Measurements from ENCODE around the gene SETD9. TPM values are rescaled to one million over a fixed set of nuclear protein-coding genes. Genes with fewer than 3 reads are reported as not detected.

Gene SETD9
- total RNA-seq, result 13.0 and 13.3 TPM in 2 replicates

DNA sequence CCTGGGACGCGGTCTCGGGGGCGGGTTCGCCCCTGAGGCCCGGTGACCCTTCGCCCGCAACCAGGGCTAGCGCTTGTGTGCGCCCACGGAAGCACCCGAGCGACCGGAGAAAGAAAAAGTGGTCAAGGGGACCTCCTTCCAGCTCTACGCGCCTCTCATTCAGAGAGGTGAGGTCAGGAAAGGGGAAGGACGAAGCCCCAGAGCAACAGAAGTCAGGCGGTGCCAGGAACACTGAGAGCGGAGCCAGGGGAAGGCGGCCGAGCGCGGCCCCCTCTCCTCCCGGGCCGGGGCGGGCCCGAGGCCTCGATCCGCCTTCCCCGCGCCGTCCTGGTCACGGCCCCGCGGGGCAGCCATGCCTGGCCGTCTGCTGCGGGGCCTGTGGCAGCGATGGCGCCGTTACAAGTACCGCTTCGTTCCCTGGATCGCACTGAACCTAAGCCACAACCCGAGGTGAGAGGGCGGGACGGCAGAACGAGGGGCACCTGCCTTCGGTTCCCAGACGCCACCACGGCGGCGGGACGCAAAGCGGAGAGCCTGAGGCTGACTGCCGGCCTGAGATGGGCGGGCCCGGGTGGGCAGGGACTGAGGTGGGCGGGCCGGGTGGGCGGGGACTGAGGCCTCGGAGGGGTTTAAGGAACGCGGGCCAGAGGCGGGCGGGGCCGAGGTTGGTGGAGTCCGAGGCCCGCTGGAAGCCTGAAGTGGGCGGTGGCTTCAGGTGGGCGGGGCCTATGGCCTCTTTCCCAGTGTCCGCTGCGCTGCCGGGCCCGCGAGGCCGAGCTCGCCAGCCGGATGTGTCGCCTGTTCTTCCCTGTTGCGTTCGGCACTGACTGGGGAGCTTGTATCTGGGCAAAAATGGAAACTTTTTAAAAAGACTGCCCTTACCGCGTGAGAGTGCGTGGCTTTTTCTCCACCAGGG lies at the start of gene SETD9:
TSS of gene SETD9 (plus strand) at position 303 of the 916 bp plus-strand sequence. CDS start at position 353, 50 bp downstream.
- DNase-seq (ENCODE audit: low read depth in 2 of 2), result peak; percentile 92 to 98

DNA sequence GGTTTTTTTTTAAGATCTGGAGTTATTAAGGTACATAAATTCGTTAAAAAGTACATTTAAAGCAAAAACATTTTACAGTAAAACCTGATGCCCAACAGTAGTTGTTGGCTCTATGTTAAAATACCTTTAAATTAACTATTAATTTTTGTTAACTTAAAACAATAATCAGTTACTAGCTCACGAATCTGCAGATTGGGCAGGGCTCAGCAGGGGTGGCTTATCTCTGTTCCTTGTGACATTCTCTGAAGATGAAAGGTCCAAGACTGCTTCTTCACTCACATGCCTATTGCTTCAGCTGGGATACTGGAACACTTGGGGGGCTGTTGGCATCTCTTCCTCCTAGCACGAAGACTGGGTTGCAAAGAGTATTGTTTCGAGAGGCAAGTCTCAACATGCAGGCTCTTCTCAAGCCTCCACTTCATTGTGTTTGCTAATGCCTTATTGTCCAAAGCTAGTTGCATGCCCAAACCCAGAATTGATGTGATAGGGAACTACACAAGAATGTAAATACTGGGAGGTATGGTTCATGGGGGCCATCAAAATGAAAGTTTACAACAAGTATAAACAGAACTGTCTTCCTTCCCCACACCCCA lies 47.4 kb upstream of the SETD9 start:
- no peak for DNase-seq (ENCODE audit: low read depth in 2 of 2)

- no peak for DNase-seq (ENCODE audit: low read depth in 2 of 2)
Observed at GRCh38 chr5:56862909-56863308, 46.5 kb upstream of the SETD9 start.

GRCh38 chr5:56871777-56872176 lies 37.6 kb upstream of the SETD9 start:
- no peak for DNase-seq (ENCODE audit: low read depth in 2 of 2)

DNA sequence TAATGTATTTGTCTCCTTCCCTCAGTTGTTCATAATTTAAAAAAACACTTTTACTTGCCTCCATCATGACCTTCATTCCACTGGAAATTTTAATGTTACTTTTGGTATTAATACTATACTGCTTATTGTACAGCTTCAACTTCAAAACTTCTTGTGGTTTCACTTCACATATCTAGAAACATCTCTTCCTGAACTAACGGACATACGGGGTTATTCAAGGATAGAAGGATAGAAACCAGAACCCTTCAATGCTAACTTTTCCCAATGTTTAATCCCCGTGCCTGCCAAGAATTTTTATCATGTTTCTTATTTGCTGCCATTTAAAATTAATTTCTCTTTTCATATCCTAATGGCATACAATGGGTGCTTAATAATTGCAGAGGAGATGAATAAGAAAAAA lies 36.3 kb upstream of the SETD9 start:
- no peak for DNase-seq (ENCODE audit: low read depth in 2 of 2)

- no peak for DNase-seq (ENCODE audit: low read depth in 2 of 2)
Observed at GRCh38 chr5:56876327-56876726, 33.1 kb upstream of the SETD9 start.

GRCh38 chr5:56881571-56881970 lies 27.8 kb upstream of the SETD9 start:
- no peak for DNase-seq (ENCODE audit: low read depth in 2 of 2)

GRCh38 chr5:56893251-56893951 lies 16.0 kb upstream of the SETD9 start:
- no peak for DNase-seq (ENCODE audit: low read depth in 2 of 2)

DNA sequence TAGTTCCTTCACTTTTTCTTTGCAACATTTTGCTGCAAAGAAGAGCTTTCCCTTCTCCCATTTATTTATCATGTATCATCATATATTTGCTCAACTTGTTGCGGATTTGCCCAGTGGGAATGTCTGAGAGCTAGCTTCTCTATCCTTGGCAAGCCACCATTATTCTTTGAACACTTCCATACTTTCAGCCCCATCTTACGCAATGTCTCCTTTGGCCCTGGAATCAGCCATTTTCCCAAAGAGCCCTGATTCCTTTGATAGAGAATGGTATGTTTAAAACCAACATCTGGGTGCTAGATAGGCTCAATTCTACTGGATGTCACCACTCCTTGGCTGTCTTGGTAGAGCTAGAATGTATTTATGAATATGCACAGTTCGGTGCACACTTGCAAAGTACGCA lies 12.6 kb upstream of the SETD9 start:
- no peak for DNase-seq (ENCODE audit: low read depth in 2 of 2)

- no peak for DNase-seq (ENCODE audit: low read depth in 2 of 2)
Observed at GRCh38 chr5:56898213-56898612, 11.2 kb upstream of the SETD9 start.

DNA sequence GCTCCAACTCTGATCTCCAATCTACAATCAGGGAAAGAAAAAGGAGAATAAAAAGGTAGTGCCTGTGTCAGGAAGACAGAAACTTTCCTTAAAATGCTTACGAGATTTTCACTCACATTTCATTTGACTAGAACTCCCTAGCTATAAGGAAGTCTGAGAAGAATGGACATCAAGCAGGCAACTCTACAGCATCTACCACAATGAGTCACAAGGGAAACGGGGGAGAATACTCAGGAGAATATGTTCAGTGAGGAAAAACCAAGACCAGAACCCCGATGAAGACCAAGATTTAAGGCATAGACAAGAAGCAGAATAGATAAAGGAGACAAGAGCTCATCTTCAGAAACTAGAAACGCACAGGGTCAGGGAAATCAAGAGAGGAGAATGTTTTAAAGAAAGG lies 9.0 kb upstream of the SETD9 start:
- DNase-seq (ENCODE audit: low read depth in 2 of 2), result peak in 1 of 2 donors; percentile 31

DNA sequence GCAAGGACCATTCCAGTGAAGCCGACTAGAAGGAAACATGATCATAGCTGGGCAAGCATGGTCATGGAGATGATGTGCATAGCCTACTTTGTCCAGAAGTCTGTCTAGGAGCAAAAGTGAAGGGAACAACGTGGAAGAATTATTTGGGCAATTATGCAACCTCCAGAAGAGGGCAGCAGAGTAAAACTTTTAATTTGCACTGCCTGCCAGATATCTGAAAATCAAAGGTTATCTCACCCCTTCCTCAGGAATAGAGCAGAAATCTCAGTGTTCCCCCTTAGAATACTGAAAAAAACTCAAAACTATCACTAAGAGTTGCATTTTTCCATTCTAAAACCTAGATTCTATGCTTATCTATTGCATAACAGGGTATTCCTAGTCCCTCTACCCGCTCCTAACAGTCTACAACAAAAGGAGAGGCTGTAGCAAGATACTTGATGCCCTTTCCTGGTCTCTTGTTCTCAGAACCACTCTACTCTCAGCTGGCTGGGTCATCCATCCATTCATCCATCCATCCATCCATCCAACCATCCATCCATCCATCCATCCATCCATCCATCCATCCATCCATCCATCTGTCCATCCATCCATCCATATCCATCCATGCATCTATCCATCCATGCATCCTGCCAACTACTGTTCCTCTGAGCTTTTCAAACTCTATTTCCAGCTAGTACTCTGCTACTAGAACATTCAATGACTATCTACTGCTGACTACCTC lies 8.4 kb upstream of the SETD9 start:
- peak; percentile 22 to 53 for DNase-seq (ENCODE audit: low read depth in 2 of 2)

GRCh38 chr5:56908942-56909293 lies 478 bp upstream of the SETD9 start:
- DNase-seq (ENCODE audit: low read depth in 2 of 2), result peak in 1 of 2 donors; percentile 53

- DNase-seq (ENCODE audit: low read depth in 2 of 2), result peak; percentile 40 to 74
Observed at GRCh38 chr5:56910210-56910965, 992 bp downstream of the SETD9 start.

DNA sequence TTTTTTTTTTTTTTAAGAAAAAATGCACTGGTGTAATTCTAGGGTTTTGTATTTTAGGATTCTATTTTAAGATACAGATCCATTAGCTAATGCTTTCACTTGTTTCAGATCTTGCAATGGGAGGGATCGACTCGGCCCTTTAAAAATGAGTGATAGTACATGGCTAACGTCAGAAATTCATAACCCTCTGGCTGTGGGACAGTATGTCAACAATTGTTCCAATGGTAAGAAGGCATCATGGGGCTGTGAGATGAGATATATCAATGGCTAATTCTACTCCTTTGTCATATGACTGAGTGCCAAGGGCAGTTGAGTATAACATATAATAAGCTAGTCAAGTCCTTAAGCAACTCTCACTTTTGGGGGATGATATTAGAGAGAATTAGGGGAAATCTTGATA lies 4.4 kb downstream of the SETD9 start:
- DNase-seq (ENCODE audit: low read depth in 2 of 2), result no peak

DNA sequence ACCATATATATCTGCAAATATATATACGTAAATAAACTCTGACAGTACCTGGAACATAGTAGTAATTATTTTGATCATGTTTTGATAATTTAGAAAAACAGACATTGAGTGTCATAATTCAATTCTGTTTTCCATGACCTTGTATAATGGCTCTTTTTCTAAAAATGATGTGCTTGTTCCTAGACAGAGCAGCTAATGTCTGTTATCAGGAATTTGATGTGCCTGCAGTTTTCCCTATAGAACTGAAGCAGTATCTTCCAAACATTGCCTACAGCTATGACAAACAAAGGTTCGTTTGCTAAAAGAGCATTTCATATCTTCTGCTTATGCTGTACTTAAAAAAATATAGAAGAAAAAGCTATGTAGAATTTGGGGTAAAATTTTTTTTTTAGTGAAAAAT lies 5.3 kb downstream of the SETD9 start:
- no peak for DNase-seq (ENCODE audit: low read depth in 2 of 2)

DNA sequence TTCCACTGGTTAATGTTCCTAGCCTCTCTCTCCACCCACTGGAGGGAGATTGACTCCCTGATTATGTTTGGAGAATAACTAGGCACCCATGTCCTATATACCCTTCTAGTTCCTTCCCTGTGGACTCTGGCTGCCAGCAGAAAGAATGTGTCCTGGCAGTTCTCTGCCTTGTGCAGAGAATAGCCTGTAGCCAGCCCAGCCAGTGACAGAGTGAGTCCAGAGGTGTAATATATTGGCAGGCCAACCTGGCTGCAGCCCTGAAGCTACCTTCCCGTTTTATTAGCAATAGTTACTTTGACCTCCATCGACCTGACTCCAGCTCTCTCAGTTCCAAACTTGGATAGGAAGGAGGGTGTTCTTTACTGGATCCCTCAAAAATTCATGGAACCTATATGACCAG lies 8.1 kb downstream of the SETD9 start:
- no peak for DNase-seq (ENCODE audit: low read depth in 2 of 2)

DNA sequence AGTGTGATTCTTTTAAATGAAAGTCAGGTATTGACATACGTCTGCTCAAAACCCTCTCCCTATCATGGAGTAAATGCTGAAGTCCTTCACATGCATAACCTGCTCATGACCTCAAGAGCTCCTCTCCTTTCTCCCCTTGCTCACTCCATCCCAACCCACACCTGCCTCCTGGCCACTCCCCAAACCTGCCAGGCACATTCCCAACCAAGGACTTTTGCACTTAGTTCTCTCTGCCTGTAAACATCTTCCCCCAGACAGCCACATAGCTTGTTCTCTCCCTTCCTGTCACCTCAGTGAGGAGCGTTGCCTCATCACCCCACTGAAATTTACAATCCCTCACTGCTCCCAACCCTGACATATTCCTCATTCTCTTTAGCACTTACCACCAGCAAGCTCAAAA lies 8.7 kb downstream of the SETD9 start:
- no peak for DNase-seq (ENCODE audit: low read depth in 2 of 2)

DNA sequence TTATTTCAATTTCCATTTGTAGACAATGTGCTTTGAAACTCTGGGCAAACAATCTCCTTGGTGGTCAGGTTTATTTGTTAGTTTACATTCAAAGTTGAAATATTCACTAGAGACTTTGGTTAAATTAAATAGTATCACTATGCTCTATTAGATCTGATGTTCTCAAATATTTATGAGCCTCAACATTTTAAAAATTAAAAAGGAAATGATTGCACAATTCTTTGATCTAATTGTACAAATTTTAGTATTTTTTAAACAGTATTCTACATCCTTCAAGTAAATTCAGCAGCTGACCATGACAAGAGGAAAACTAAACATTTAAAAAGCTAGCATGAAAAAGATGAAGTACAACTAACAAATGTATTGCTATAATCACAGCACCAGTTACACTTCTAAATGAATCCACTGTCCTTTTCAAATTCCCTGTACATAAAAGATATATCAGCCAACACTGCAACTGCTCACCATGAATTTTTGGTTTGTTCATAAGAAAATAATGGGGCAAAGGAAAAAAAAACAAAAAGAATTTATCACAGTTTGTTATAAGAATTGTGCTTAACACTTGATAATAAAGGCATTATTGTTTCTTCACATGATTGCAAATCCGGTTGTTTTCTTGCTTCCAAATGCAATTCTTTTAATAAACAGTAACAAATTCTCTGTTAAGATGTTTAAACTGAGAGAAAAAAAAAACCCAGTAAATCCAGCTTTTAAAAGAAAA lies 10.7 kb downstream of the SETD9 start:
- DNase-seq (ENCODE audit: low read depth in 2 of 2), result no peak

DNA sequence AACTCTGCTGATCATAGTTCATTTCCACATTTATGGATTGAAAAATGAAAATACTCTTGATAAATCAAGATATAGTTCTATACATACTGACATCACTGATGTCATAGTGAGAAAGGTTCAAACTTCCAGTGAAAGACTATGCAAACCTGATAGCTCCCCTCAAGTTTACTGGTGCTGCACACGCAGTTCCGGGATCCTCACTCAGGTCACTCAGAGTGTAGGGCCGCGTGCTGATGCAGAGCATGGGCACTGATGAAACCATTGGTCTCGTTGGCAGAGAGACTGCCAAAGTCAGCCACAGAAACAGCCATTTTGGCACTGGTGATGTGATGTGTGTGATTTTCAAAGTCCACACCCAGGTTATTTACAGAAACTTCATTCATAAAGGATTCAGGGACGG lies 13.5 kb downstream of the SETD9 start:
- no peak for DNase-seq (ENCODE audit: low read depth in 2 of 2)
